GM12878 (cell line): ENCODE results near the gene CNTNAP2. TPM values are rescaled to one million over a fixed set of nuclear protein-coding genes. Genes with fewer than 3 reads are reported as not detected.

Experiments used
- ATAC-seq: fragments of 200-7000 bp; cut with Tn5 transposase; 3 replicates; pipeline ENCODE4 v1.9.1; 2020; ENCODE audit warnings: mild to moderate bottlenecking, moderate library complexity
- BruUV-seq: library from RNA; stranded (reverse); fragments of 400-500 nt; replicated peaks from 2 replicates; lab custom pipeline; 2021; lab: Mats Ljungman, UMichigan
- CTCF ChIA-PET: fragments of 300-600 bp; sonication (Branson Sonifier 250); formaldehyde crosslinking; extraction: SDS; loops from one replicate; lab custom pipeline; 2021; ENCODE audit warnings: inconsistent platforms; lab: Yijun Ruan, JAX
- POLR2A ChIA-PET: fragments of 350-600 bp; formaldehyde crosslinking; extraction: SDS; loops from one replicate; lab custom pipeline; 2021; ENCODE audit warnings: inconsistent platforms; lab: Charles Lee
- RAD21 ChIA-PET: fragments of 300-600 bp; sonication (Branson Sonifier 250); formaldehyde crosslinking; loops from one replicate; lab custom pipeline; 2023; ENCODE audit warnings: antibody characterized with exemption; ENCODE audit not compliant: unreplicated experiment; lab: Charles Lee
- SMC1A ChIA-PET: fragments of 300-600 bp; sonication (Branson Sonifier 250); formaldehyde crosslinking; loops from one replicate; lab custom pipeline; 2023; ENCODE audit not compliant: unreplicated experiment, uncharacterized antibody; lab: Charles Lee
- DNase-seq: peaks from one replicate; pipeline ENCODE4 v3.0.0-alpha.2; 2011; ENCODE audit warnings: low read depth, low spot score
- FAIRE-seq: peaks from 3 replicates; lab custom pipeline; 2011; peaks lifted over from hg19 to GRCh38; lab: Jason Lieb, UNC
- H2AFZ ChIP-seq: 2 replicates; pipeline ENCODE4 v1.6.0; 2011; ENCODE audit warnings: low read depth, low read length, control low read depth; ENCODE audit not compliant: control insufficient read depth
- H3K27ac ChIP-seq: 2 replicates; pipeline ENCODE4 v1.5.1; 2011; ENCODE audit warnings: control low read depth; ENCODE audit not compliant: control insufficient read depth, insufficient read depth
- H3K27me3 ChIP-seq, 2 experiments: replicated peaks in 1 of 2; 2 replicates each; pipeline versions ENCODE4 v1.6.0 to v1.6.1; 2011; ENCODE audit warnings: low read length in 1 of 2; ENCODE audit not compliant: control insufficient read depth in 2 of 2, insufficient read depth in 2 of 2
- H3K36me3 ChIP-seq, 2 experiments: 2 replicates each; pipeline ENCODE4 v1.5.1; 2011; ENCODE audit warnings: low read length in 1 of 2; ENCODE audit not compliant: control insufficient read depth in 2 of 2, insufficient read depth in 2 of 2
- H3K4me1 ChIP-seq: 2 replicates; pipeline ENCODE4 v1.6.1; 2011; ENCODE audit warnings: mild to moderate bottlenecking, low read length, moderate library complexity, mixed read lengths; ENCODE audit not compliant: control insufficient read depth, insufficient read depth
- H3K4me2 ChIP-seq: 2 replicates; pipeline ENCODE4 v1.6.0; 2011; ENCODE audit warnings: control low read depth; ENCODE audit not compliant: control insufficient read depth, insufficient read depth
- H3K4me3 ChIP-seq: fragments of 200-600 bp; sonication (generic); 2 replicates; pipeline ENCODE4 v1.5.1; 2016
- H3K79me2 ChIP-seq: 2 replicates; pipeline ENCODE4 v1.6.0; 2011; ENCODE audit warnings: low read length; ENCODE audit not compliant: control insufficient read depth, insufficient read depth
- H3K9ac ChIP-seq: 2 replicates; pipeline ENCODE4 v1.8.0; 2011; ENCODE audit warnings: low read length, control low read depth, mixed read lengths; ENCODE audit not compliant: control insufficient read depth, insufficient read depth
- H3K9me3 ChIP-seq: replicated peaks from 3 replicates; pipeline ENCODE4 v1.5.1; 2011; ENCODE audit warnings: mild to moderate bottlenecking, low read length; ENCODE audit not compliant: control insufficient read depth, insufficient read depth
- H4K20me1 ChIP-seq: 2 replicates; pipeline ENCODE4 v1.6.0; 2011; ENCODE audit not compliant: control insufficient read depth, insufficient read depth
- ATF7 ChIP-seq: fragments of 450-650 bp; IDR thresholded peaks from 2 replicates; pipeline ENCODE4 v1.6.1; 2016; ENCODE audit warnings: low read depth, mild to moderate bottlenecking
- EED ChIP-seq: sonication (generic); IDR thresholded peaks from 2 replicates; pipeline ENCODE4 v1.6.1; 2016; ENCODE audit warnings: antibody characterized with exemption, low read depth
- FOS ChIP-seq: IDR thresholded peaks from 3 replicates; pipeline ENCODE4 v1.6.1; 2011; ENCODE audit warnings: borderline replicate concordance; ENCODE audit not compliant: insufficient read length; ENCODE audit errors: extremely low read depth
- FOXK2 ChIP-seq: fragments of 450-650 bp; IDR thresholded peaks from 2 replicates; pipeline ENCODE4 v1.6.1; 2017; ENCODE audit warnings: mild to moderate bottlenecking, moderate library complexity
- IKZF1 ChIP-seq: fragments of 450-650 bp; conservative IDR thresholded peaks from 2 replicates; pipeline ENCODE4 v1.6.1; 2017; ENCODE audit warnings: antibody characterized with exemption, mild to moderate bottlenecking
- KDM1A ChIP-seq: fragments of 200-600 bp; sonication (generic); IDR thresholded peaks from 2 replicates; pipeline ENCODE4 v1.6.1; 2016; ENCODE audit warnings: borderline replicate concordance
- NBN ChIP-seq: fragments of 450-650 bp; IDR thresholded peaks from 2 replicates; pipeline ENCODE4 v1.6.1; 2016
- NFXL1 ChIP-seq: fragments of 450-650 bp; IDR thresholded peaks from 2 replicates; pipeline ENCODE4 v1.6.1; 2017; ENCODE audit warnings: antibody characterized with exemption, mild to moderate bottlenecking, borderline replicate concordance
- POLR2A ChIP-seq: IDR thresholded peaks from 2 replicates; pipeline ENCODE4 v1.6.1; 2011; ENCODE audit warnings: low read depth, mild to moderate bottlenecking, low read length
- POLR2AphosphoS5 ChIP-seq: IDR thresholded peaks from 2 replicates; pipeline ENCODE4 v1.6.1; 2011; ENCODE audit warnings: mild to moderate bottlenecking, low read length, inconsistent platforms
- RELA ChIP-seq: fragments of 450-650 bp; IDR thresholded peaks from 2 replicates; pipeline ENCODE4 v1.8.0; 2014; ENCODE audit warnings: borderline replicate concordance; ENCODE audit not compliant: partially characterized antibody
- SMARCA5 ChIP-seq: fragments of 450-650 bp; IDR thresholded peaks from 2 replicates; pipeline ENCODE4 v1.6.1; 2017; ENCODE audit warnings: mild to moderate bottlenecking
- SPI1 ChIP-seq: IDR thresholded peaks from 2 replicates; pipeline ENCODE4 v1.6.1; 2011; ENCODE audit warnings: low read depth, mild to moderate bottlenecking, low read length, moderate library complexity, borderline replicate concordance; ENCODE audit not compliant: insufficient read depth
- SUPT20H ChIP-seq: IDR thresholded peaks from 2 replicates; pipeline ENCODE4 v1.6.1; 2011; ENCODE audit warnings: low read depth, mild to moderate bottlenecking, low read length, moderate library complexity, borderline replicate concordance; ENCODE audit not compliant: control insufficient read depth
- WGBS: methylation state at CpG from one replicate; pipeline ENCODE4 v1.1.6; 2016; ENCODE audit warnings: low lambda C conversion rate; ENCODE audit not compliant: insufficient replicate concordance, insufficient coverage; ENCODE audit errors: missing lambda C conversion rate; 5-methylcytosine and 5-hydroxymethylcytosine counted together
- in situ Hi-C: fragments of 300-500 bp; cut with MboI; formaldehyde crosslinking; loops from 9 replicates; pipeline ENCODE4 v1.14.3; 2018; ENCODE audit warnings: mixed read lengths
- intact Hi-C: fragments of 100-400 bp; cut with micrococcal nuclease; formaldehyde crosslinking; loops from one replicate; pipeline ENCODE4 v1.14.2; 2022; ENCODE audit not compliant: unreplicated experiment
- polyA plus RNA-seq, 11 experiments: library from polyadenylated mRNA; depleted of rRNA in 4 of 11; unstranded in 6 of 11; stranded (reverse) in 5 of 11; fragments of >200 nt; fragmentation: Nextera tagmentation in 4 of 11; fragmentation: Illumina TruSeq in 1 of 11; extraction: Ambion mirVana in 4 of 11; extraction: Trizol in 1 of 11; gene quantifications; 1 replicate in 1 of 11; 2 replicates in 10 of 11; pipeline versions ENCODE4 v1.2.1 to v1.2.3, GENCODE V29; 2011 to 2016; ENCODE audit warnings: inconsistent platforms in 2 of 11, missing spikeins in 2 of 11, low read depth in 1 of 11
- total RNA-seq, 4 experiments: library from RNA; depleted of rRNA in 3 of 4; stranded (reverse); fragments of >200 nt in 3 of 4; fragmentation: Illumina TruSeq in 1 of 4; extraction: Trizol in 1 of 4; gene quantifications; 2 replicates each; pipeline versions ENCODE4 v1.2.1 to v1.2.3, GENCODE V29; 2013 to 2021
- TF ChIP-seq, protein P1 (sequence below): IDR thresholded peaks from 2 replicates; pipeline ENCODE4 v1.6.1; 2011; ENCODE audit warnings: low read depth, low read length, improper control_type of control experiment, borderline replicate concordance

Gene CNTNAP2
- total and polyA plus RNA-seq, 10 of the 15 experiments (the other 5 are each of a cell fraction or from before 2014, with no cell fraction given): 0.03 to 0.08 (median 0.03) TPM; not detected in 7

DNA sequence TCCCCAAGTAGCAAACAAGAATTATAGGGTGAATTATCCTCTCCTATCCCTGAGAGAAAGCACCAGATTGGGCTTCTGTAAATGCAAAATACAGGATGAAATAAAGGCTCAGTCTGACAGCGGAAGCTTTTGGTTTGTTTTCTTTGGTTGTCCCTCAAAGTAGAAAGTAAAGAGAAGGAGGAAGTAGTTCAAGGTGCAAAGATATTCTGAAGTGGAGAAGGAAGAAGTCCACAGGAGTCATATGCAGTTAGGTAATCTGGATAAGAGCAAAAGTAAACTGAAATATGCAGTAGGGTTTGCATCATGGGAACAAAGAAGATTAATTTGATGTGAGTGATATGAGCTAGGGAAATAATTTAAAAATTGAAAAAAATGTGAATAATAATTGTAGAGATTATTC lies 1071.9 kb downstream of the CNTNAP2 start:
- Histone ChIP-seq H3K9me3 (no peaks in the 10 kb centered on the region), H2AFZ (no peak overlapping the region), H3K4me1 (no peaks in the 10 kb centered on the region), H3K4me3 (no peak overlapping the region), H3K9ac (no peak overlapping the region), H3K27me3 (no peaks in the 10 kb centered on the region), H3K27ac (no peak overlapping the region), H3K36me3 (no peaks in the 10 kb centered on the region), H3K79me2 (no peaks in the 10 kb centered on the region), H3K4me2 (no peak overlapping the region), H4K20me1 (no peaks in the 10 kb centered on the region)
- ChIA-PET CTCF (no interaction called here), SMC1A (no interaction called here), RAD21 (no interaction called here), POLR2A (no interaction called here)
- BruUV-seq: no TSS peak
- TF ChIP-seq FOXK2 (no peak), ATF7 (no peak), RELA (no peak), KDM1A (no peak), FOS (no peak), SUPT20H (no peak), NFXL1 (no peak), SMARCA5 (no peak), POLR2A (no peak), SPI1 (no peak), POLR2AphosphoS5 (no peak), IKZF1 (no peak), EED (no peak), NBN (no peak)
- TF ChIP-seq, protein P1, sequence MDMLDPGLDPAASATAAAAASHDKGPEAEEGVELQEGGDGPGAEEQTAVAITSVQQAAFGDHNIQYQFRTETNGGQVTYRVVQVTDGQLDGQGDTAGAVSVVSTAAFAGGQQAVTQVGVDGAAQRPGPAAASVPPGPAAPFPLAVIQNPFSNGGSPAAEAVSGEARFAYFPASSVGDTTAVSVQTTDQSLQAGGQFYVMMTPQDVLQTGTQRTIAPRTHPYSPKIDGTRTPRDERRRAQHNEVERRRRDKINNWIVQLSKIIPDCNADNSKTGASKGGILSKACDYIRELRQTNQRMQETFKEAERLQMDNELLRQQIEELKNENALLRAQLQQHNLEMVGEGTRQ: no peak
- FAIRE-seq (no peak), DNase-seq (no peak), ATAC-seq (no peak)
- intact Hi-C loops (no loop called here), in situ Hi-C loops (no loop called here)
- WGBS: 53% methylated on average over 1 of the region's 1 CpG
